PFSK-1 (cell line): ENCODE data around the gene NAMPT.

Experiments used
- FOXP2 ChIP-seq: optimal IDR thresholded peaks from 2 replicates; pipeline ENCODE3; 2011; ENCODE audit warnings: borderline replicate concordance, control low read depth, inconsistent platforms; ENCODE audit not compliant: insufficient read depth; ENCODE audit errors: extremely low read length, extremely low read depth
- POLR2AphosphoS5 ChIP-seq: IDR thresholded peaks from 2 replicates; pipeline ENCODE4 v1.6.1; 2012; ENCODE audit warnings: low read depth, mild to moderate bottlenecking, control low read depth, low read length, moderate library complexity
- SIN3A ChIP-seq: IDR thresholded peaks from 2 replicates; pipeline ENCODE4 v1.6.1; 2012; ENCODE audit warnings: mild to moderate bottlenecking, low read length, moderate library complexity, borderline replicate concordance; ENCODE audit not compliant: insufficient read depth
- TAF1 ChIP-seq: IDR thresholded peaks from 2 replicates; pipeline ENCODE4 v1.6.1; 2012; ENCODE audit warnings: low read length, control low read depth, borderline replicate concordance; ENCODE audit not compliant: insufficient read depth
- TF ChIP-seq, protein P1 (sequence below), 2 experiments: IDR thresholded peaks; 2 replicates each; pipeline versions ENCODE4 v1.6.1 to v1.8.0; 2011 to 2012; ENCODE audit warnings: low read depth in 2 of 2, low read length in 2 of 2, control low read depth in 1 of 2, inconsistent platforms in 1 of 2, mild to moderate bottlenecking in 1 of 2, moderate library complexity in 1 of 2; ENCODE audit not compliant: insufficient read depth in 1 of 2

NAMPT gene

GRCh38 chr7:106216923-106217542 is 67.8 kb downstream of the NAMPT start:
- TF ChIP-seq SIN3A (no peak), FOXP2 (peak; percentile 47)
- TF ChIP-seq, protein P1, sequence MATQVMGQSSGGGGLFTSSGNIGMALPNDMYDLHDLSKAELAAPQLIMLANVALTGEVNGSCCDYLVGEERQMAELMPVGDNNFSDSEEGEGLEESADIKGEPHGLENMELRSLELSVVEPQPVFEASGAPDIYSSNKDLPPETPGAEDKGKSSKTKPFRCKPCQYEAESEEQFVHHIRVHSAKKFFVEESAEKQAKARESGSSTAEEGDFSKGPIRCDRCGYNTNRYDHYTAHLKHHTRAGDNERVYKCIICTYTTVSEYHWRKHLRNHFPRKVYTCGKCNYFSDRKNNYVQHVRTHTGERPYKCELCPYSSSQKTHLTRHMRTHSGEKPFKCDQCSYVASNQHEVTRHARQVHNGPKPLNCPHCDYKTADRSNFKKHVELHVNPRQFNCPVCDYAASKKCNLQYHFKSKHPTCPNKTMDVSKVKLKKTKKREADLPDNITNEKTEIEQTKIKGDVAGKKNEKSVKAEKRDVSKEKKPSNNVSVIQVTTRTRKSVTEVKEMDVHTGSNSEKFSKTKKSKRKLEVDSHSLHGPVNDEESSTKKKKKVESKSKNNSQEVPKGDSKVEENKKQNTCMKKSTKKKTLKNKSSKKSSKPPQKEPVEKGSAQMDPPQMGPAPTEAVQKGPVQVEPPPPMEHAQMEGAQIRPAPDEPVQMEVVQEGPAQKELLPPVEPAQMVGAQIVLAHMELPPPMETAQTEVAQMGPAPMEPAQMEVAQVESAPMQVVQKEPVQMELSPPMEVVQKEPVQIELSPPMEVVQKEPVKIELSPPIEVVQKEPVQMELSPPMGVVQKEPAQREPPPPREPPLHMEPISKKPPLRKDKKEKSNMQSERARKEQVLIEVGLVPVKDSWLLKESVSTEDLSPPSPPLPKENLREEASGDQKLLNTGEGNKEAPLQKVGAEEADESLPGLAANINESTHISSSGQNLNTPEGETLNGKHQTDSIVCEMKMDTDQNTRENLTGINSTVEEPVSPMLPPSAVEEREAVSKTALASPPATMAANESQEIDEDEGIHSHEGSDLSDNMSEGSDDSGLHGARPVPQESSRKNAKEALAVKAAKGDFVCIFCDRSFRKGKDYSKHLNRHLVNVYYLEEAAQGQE (IDR thresholded peaks at IDR 0.05; ENCODE audit: insufficient read depth in 1 of 2, low read depth in 2 of 2, low read length in 2 of 2): no peak

- peak; percentile 69; the same call in 1 of the 2 replicates for TF ChIP-seq SIN3A
- peak; percentile 43; the same call in 1 of the 2 replicates for TF ChIP-seq POLR2AphosphoS5
- TF ChIP-seq TAF1: no peak
- TF ChIP-seq, protein P1 (IDR thresholded peaks at IDR 0.05; ENCODE audit: insufficient read depth in 1 of 2, low read depth in 2 of 2, low read length in 2 of 2): peak in 1 of 2 experiments; percentile 78; a peak in 2 of 4 replicates
- no peak for TF ChIP-seq FOXP2
These were observed 68.3 kb downstream of the NAMPT start for GRCh38 chr7:106216517-106216922.

GRCh38 chr7:106215868-106216516 is 68.8 kb downstream of the NAMPT start:
- TF ChIP-seq SIN3A (no peak), TAF1 (no peak), POLR2AphosphoS5 (no peak), FOXP2 (no peak)
- TF ChIP-seq, protein P1 (IDR thresholded peaks at IDR 0.05; ENCODE audit: insufficient read depth in 1 of 2, low read depth in 2 of 2, low read length in 2 of 2): no peak

- TF ChIP-seq, protein P1 (IDR thresholded peaks at IDR 0.05; ENCODE audit: insufficient read depth in 1 of 2, low read depth in 2 of 2, low read length in 2 of 2): no peak
- TF ChIP-seq TAF1: no peak
- no peak for TF ChIP-seq FOXP2
- TF ChIP-seq SIN3A: no peak
- TF ChIP-seq POLR2AphosphoS5: no peak
These were observed 77.8 kb downstream of the NAMPT start for GRCh38 chr7:106206826-106207541.
